Measurements from ENCODE around the gene PPP1R1B.

PPP1R1B gene

GRCh38 chr17:39665642-39666224 is 39.0 kb downstream of the PPP1R1B start:
- no peak for TF ChIP-seq CTCF (IDR thresholded peaks at IDR 0.05; ENCODE audit: control insufficient read depth, extremely low read depth, insufficient read depth)
- no peak overlapping the region for H3K4me3 ChIP-seq (ENCODE audit: low read depth, low read length)
- no peak for DNase-seq (ENCODE audit: low read depth)

GRCh38 chr17:39666231-39666600 is 39.5 kb downstream of the PPP1R1B start:
- no peak for TF ChIP-seq CTCF (IDR thresholded peaks at IDR 0.05; ENCODE audit: control insufficient read depth, extremely low read depth, insufficient read depth)
- no peak for DNase-seq (ENCODE audit: low read depth)
- H3K4me3 ChIP-seq (ENCODE audit: low read depth, low read length): no peak overlapping the region

GRCh38 chr17:39666601-39667261 is 40.0 kb downstream of the PPP1R1B start:
- no peak for DNase-seq (ENCODE audit: low read depth)
- no peak for TF ChIP-seq CTCF (IDR thresholded peaks at IDR 0.05; ENCODE audit: control insufficient read depth, extremely low read depth, insufficient read depth)
- no peak overlapping the region for H3K4me3 ChIP-seq (ENCODE audit: low read depth, low read length)

- no peak for TF ChIP-seq CTCF (IDR thresholded peaks at IDR 0.05; ENCODE audit: control insufficient read depth, extremely low read depth, insufficient read depth)
- no peak overlapping the region for H3K4me3 ChIP-seq (ENCODE audit: low read depth, low read length)
- DNase-seq (ENCODE audit: low read depth): no peak
Measured at GRCh38 chr17:39667262-39667944, 40.7 kb downstream of the PPP1R1B start.

- DNase-seq (ENCODE audit: low read depth): no peak
- TF ChIP-seq CTCF (IDR thresholded peaks at IDR 0.05; ENCODE audit: control insufficient read depth, extremely low read depth, insufficient read depth): peak; percentile 55
- no peak within 1 kb of the TSS for H3K4me3 ChIP-seq (ENCODE audit: low read depth, low read length)
Measured at GRCh38 chr17:39667945-39668924, 41.5 kb downstream of the PPP1R1B start, which contains the start of gene PNMT. Gene PNMT (plus strand): TSS chr17:39668453. CDS start chr17:39668476, 23 bp downstream.

- H3K4me3 ChIP-seq (ENCODE audit: low read depth, low read length): no peak overlapping the region
- DNase-seq (ENCODE audit: low read depth): no peak
- no peak for TF ChIP-seq CTCF (IDR thresholded peaks at IDR 0.05; ENCODE audit: control insufficient read depth, extremely low read depth, insufficient read depth)
Measured at GRCh38 chr17:39669897-39670735, 43.4 kb downstream of the PPP1R1B start.

Data from LNCaP clone FGC (cell line).